AG08396 (cell line): ENCODE results near the gene EDA.

Experiments
- DNase-seq: peaks from one replicate; pipeline ENCODE4 v3.0.0; 2012; ENCODE audit warnings: low spot score, mixed read lengths

Gene EDA

GRCh38 chrX:70079297-70079696 lies 463.4 kb downstream of the EDA start:
- no peak for DNase-seq

- DNase-seq = no peak
Observed at GRCh38 chrX:70079870-70080269, 464.0 kb downstream of the EDA start.

- no peak for DNase-seq
Observed at GRCh38 chrX:70082723-70083122, 466.8 kb downstream of the EDA start.

- no peak for DNase-seq
Observed at GRCh38 chrX:70084592-70085240, 468.8 kb downstream of the EDA start.

- DNase-seq = peak; percentile 31
Observed at GRCh38 chrX:70087857-70088630, 472.1 kb downstream of the EDA start.

GRCh38 chrX:70088751-70089150 lies 472.8 kb downstream of the EDA start:
- no peak for DNase-seq
